Ascending aorta (tissue), 2 donors: ENCODE results near the gene NTRK3. TPM values are rescaled to one million over a fixed set of nuclear protein-coding genes. Genes with fewer than 3 reads are reported as not detected.

Experiments
- DNase-seq, 2 donors: peaks; one replicate each; pipeline ENCODE4 v3.0.0-alpha.2; 2019; ENCODE audit warnings: low spot score in 2 of 2
- H3K27ac ChIP-seq, 2 donors: fragments of 200-600 bp; sonication (generic); one replicate each; pipeline ENCODE4 v1.5.1; 2016 to 2017; ENCODE audit warnings: mild to moderate bottlenecking in 1 of 2
- H3K27me3 ChIP-seq: fragments of 200-600 bp; sonication (generic); one replicate; pipeline ENCODE4 v1.5.1; 2017
- H3K36me3 ChIP-seq, 2 donors: fragments of 200-600 bp; sonication (generic); one replicate each; pipeline ENCODE4 v1.5.1; 2016
- H3K4me1 ChIP-seq, 2 donors: fragments of 200-600 bp; sonication (generic); one replicate each; pipeline ENCODE4 v1.5.1; 2016 to 2017; ENCODE audit warnings: mild to moderate bottlenecking in 1 of 2
- H3K4me3 ChIP-seq, 2 donors: fragments of 200-600 bp; sonication (generic); one replicate each; pipeline ENCODE4 v1.5.1; 2016 to 2017; ENCODE audit warnings: mild to moderate bottlenecking in 1 of 2
- H3K9me3 ChIP-seq, 2 donors: fragments of 200-600 bp; sonication (generic); one replicate each; pipeline ENCODE4 v1.5.1; 2016
- CTCF ChIP-seq, 3 experiments: fragments of 200-600 bp in 2 of 3; fragments of 450-650 bp in 1 of 3; sonication (generic) in 2 of 3; IDR thresholded peaks; one replicate each; pipeline ENCODE4 v1.5.1; 2016 to 2019; ENCODE audit warnings: antibody characterized with exemption in 3 of 3, mild to moderate bottlenecking in 1 of 3, moderate library complexity in 1 of 3
- intact Hi-C: fragments of 100-400 bp; cut with DNase I; formaldehyde crosslinking; loops from one replicate; pipeline ENCODE4 v1.15.1; 2023
- total RNA-seq: library from RNA; depleted of rRNA; stranded (reverse); fragments of >200 nt; gene quantifications from one replicate; pipeline ENCODE4 v1.1.0, GENCODE V29; 2016

Gene NTRK3
- total RNA-seq, 1 donor from 2014 or later: 52.7 TPM

GRCh38 chr15:88230823-88231222 lies 25.7 kb downstream of the NTRK3 start:
- intact Hi-C loops: no loop called here

GRCh38 chr15:88225461-88225860 lies 31.1 kb downstream of the NTRK3 start:
- H3K4me1 ChIP-seq: peaks cover 3 to 9% of the 10 kb centered on the region in 2 donors
- H3K27ac ChIP-seq: no peak overlapping the region
- intact Hi-C loops: no loop called here
- DNase-seq: peak in 1 of 2 donors; percentile 30
- no peak for TF ChIP-seq CTCF (IDR thresholded peaks at IDR 0.05)
- H3K9me3 ChIP-seq: no peaks in the 10 kb centered on the region
- no peaks in the 10 kb centered on the region for H3K27me3 ChIP-seq
- no peak overlapping the region for H3K4me3 ChIP-seq
- peaks cover 0 to 6% of the 10 kb centered on the region in 2 donors for H3K36me3 ChIP-seq

More at GRCh38 chr15:88230823-88231222, 25.7 kb downstream of the NTRK3 start:
- Histone ChIP-seq H3K4me1 (peaks cover 0 to 7% of the 10 kb centered on the region in 2 donors), H3K4me3 (no peak overlapping the region), H3K27me3 (no peaks in the 10 kb centered on the region), H3K27ac (no peak overlapping the region), H3K36me3 (peaks cover 0 to 6% of the 10 kb centered on the region in 2 donors), H3K9me3 (no peaks in the 10 kb centered on the region)
- no peak for DNase-seq
- no peak for TF ChIP-seq CTCF (IDR thresholded peaks at IDR 0.05)

GRCh38 chr15:88223084-88223483 lies 33.5 kb downstream of the NTRK3 start:
- Histone ChIP-seq H3K4me3 (no peak overlapping the region), H3K36me3 (no peaks in the 10 kb centered on the region), H3K9me3 (no peaks in the 10 kb centered on the region), H3K4me1 (peaks cover 12 to 23% of the 10 kb centered on the region in 2 donors), H3K27ac (no peak overlapping the region), H3K27me3 (no peaks in the 10 kb centered on the region)
- intact Hi-C loops: no loop called here
- no peak for DNase-seq
- no peak for TF ChIP-seq CTCF (IDR thresholded peaks at IDR 0.05)

GRCh38 chr15:88221836-88222235 lies 34.7 kb downstream of the NTRK3 start:
- peak in 1 of 2 donors; percentile 41 for DNase-seq
- Histone ChIP-seq H3K4me1 (peaks cover 12 to 23% of the 10 kb centered on the region in 2 donors), H3K27me3 (no peaks in the 10 kb centered on the region), H3K4me3 (no peak overlapping the region), H3K27ac (no peak overlapping the region), H3K36me3 (no peaks in the 10 kb centered on the region), H3K9me3 (no peaks in the 10 kb centered on the region)
- no peak for TF ChIP-seq CTCF (IDR thresholded peaks at IDR 0.05)
- intact Hi-C loops: no loop called here

- TF ChIP-seq CTCF (IDR thresholded peaks at IDR 0.05): no peak
- Histone ChIP-seq H3K9me3 (no peaks in the 10 kb centered on the region), H3K4me3 (peak overlapping the region in 1 of 2 donors; percentile 24), H3K27ac (peak overlapping the region in 1 of 2 donors; percentile 44), H3K36me3 (no peaks in the 10 kb centered on the region), H3K27me3 (no peaks in the 10 kb centered on the region), H3K4me1 (peaks cover 12 to 23% of the 10 kb centered on the region in 2 donors)
- intact Hi-C loops: no loop called here
- DNase-seq: peak in 1 of 2 donors; percentile 58
Measured at GRCh38 chr15:88220443-88221335, 35.9 kb downstream of the NTRK3 start.
